ENCODE measurements around the gene TLCD1.

- TF ChIP-seq CTCF (IDR thresholded peaks at IDR 0.05 in 4 of 5, conservative IDR thresholded peaks at IDR 0.05 in 1 of 5) = no peak
- TF ChIP-seq POLR2A (IDR thresholded peaks at IDR 0.05) = no peak
Observed at GRCh38 chr17:28700830-28701492, 25.1 kb downstream of the TLCD1 start.

All from gastrocnemius medialis (tissue), 4 donors.